Measurements from ENCODE around the gene FOXRED2. TPM values are rescaled to one million over a fixed set of nuclear protein-coding genes. Genes with fewer than 3 reads are reported as not detected.

Gene FOXRED2
- total RNA-seq, 1 experiment from 2014 or later: 19.9 TPM

- Histone ChIP-seq H3K79me2 (ENCODE audit: insufficient read depth, low read length) (no peaks in the 10 kb centered on the region), H3K36me3 (ENCODE audit: control insufficient read depth in 1 of 2, insufficient read depth in 2 of 2, low read length in 2 of 2) (no peaks in the 10 kb centered on the region), H3K27me3 (ENCODE audit: insufficient read depth, low read length) (no peaks in the 10 kb centered on the region), H3K27ac (ENCODE audit: low read depth, low read length) (no peak overlapping the region), H2AFZ (ENCODE audit: low read depth, low read length, poor library complexity, severe bottlenecking) (no peak overlapping the region), H3K9ac (ENCODE audit: low read length) (no peak overlapping the region), H3K4me1 (ENCODE audit: control insufficient read depth in 1 of 2, insufficient read depth in 2 of 2, low read length in 2 of 2) (peaks cover 36 to 50% of the 10 kb centered on the region in 2 experiments), H3K9me3 (ENCODE audit: control insufficient read depth in 1 of 2, insufficient read depth in 1 of 2, low read depth in 1 of 2, low read length in 2 of 2) (no peaks in the 10 kb centered on the region), H4K20me1 (ENCODE audit: insufficient read depth) (no peaks in the 10 kb centered on the region), H3K4me2 (ENCODE audit: low read length) (no peak overlapping the region), H3K4me3 (replicated peaks in 1 of 2; ENCODE audit: low read depth in 1 of 2, low read length in 2 of 2) (no peak overlapping the region), H3K9me2 (ENCODE audit: insufficient read depth) (no peaks in the 10 kb centered on the region)
- RAD21 ChIA-PET (ENCODE audit: low non-redundant PET in 1 of 2, low total read pairs in 2 of 2, uncharacterized antibody in 2 of 2, unreplicated experiment in 2 of 2): no interaction called here
- DNase-seq (ENCODE audit: low read depth, low spot score) (no peak), ATAC-seq (no peak)
- BruUV-seq (replicated peaks): no TSS peak
- TF ChIP-seq SIN3A (IDR thresholded peaks at IDR 0.05; ENCODE audit: low read depth): no peak
- POLR2A ChIA-PET: no interaction called here
- intact Hi-C loops (cut with micrococcal nuclease): no loop called here
- CTCF ChIA-PET: no interaction called here
Observed at GRCh38 chr22:36460202-36460601, 46.6 kb downstream of the FOXRED2 start.

GRCh38 chr22:36457688-36458450, 49.0 kb downstream of the FOXRED2 start:
- TF ChIP-seq CEBPB (IDR thresholded peaks at IDR 0.05; ENCODE audit: low read depth) (no peak), ZBTB33 (IDR thresholded peaks at IDR 0.05; ENCODE audit: extremely low read depth, insufficient replicate concordance, low read length) (no peak), CTCF (IDR thresholded peaks at IDR 0.05 in 2 of 3, conservative IDR thresholded peaks at IDR 0.05 in 1 of 3; ENCODE audit: borderline replicate concordance in 1 of 3, insufficient read depth in 1 of 3, low read depth in 2 of 3, low read length in 2 of 3) (no peak), ZNF274 (IDR thresholded peaks at IDR 0.05; ENCODE audit: low read depth, low read length) (no peak), TCF7L2 (IDR thresholded peaks at IDR 0.05; ENCODE audit: borderline replicate concordance, extremely low read depth, insufficient read depth, insufficient read length) (no peak), FOSL1 (IDR thresholded peaks at IDR 0.05; ENCODE audit: low read depth) (no peak), SIN3A (IDR thresholded peaks at IDR 0.05; ENCODE audit: low read depth) (no peak), REST (IDR thresholded peaks at IDR 0.05; ENCODE audit: low read depth) (no peak)
- H3K4me3 ChIP-seq (replicated peaks in 1 of 2; ENCODE audit: low read depth in 1 of 2, low read length in 2 of 2): no peak overlapping the region
- no peaks in the 10 kb centered on the region for H3K36me3 ChIP-seq (ENCODE audit: control insufficient read depth in 1 of 2, insufficient read depth in 2 of 2, low read length in 2 of 2)
- ChIA-PET CTCF (no interaction called here), POLR2A (interaction anchor here (0.5 to 1.3 kb wide), 3 partner anchors 24 to 105 kb away, joined by 3 to 4 read pairs (median 3); partner anchors contain the start of gene MYH9), RAD21 (ENCODE audit: low non-redundant PET in 1 of 2, low total read pairs in 2 of 2, uncharacterized antibody in 2 of 2, unreplicated experiment in 2 of 2) (no interaction called here)
- no peaks in the 10 kb centered on the region for H3K27me3 ChIP-seq (ENCODE audit: insufficient read depth, low read length)
- H3K4me1 ChIP-seq (ENCODE audit: control insufficient read depth in 1 of 2, insufficient read depth in 2 of 2, low read length in 2 of 2): peaks cover 28 to 49% of the 10 kb centered on the region in 2 experiments
- DNase-seq (ENCODE audit: low read depth, low spot score) (no peak), ATAC-seq (no peak)
- H3K9me2 ChIP-seq (ENCODE audit: insufficient read depth): no peaks in the 10 kb centered on the region
- BruUV-seq (replicated peaks): no TSS peak
- no peak overlapping the region for H2AFZ ChIP-seq (ENCODE audit: low read depth, low read length, poor library complexity, severe bottlenecking)
- no peaks in the 10 kb centered on the region for H3K9me3 ChIP-seq (ENCODE audit: control insufficient read depth in 1 of 2, insufficient read depth in 1 of 2, low read depth in 1 of 2, low read length in 2 of 2)
- H3K4me2 ChIP-seq (ENCODE audit: low read length): no peak overlapping the region
- no peak overlapping the region for H3K9ac ChIP-seq (ENCODE audit: low read length)
- H3K27ac ChIP-seq (ENCODE audit: low read depth, low read length): no peak overlapping the region
- no peaks in the 10 kb centered on the region for H4K20me1 ChIP-seq (ENCODE audit: insufficient read depth)
- intact Hi-C loops (cut with micrococcal nuclease): no loop called here
- H3K79me2 ChIP-seq (ENCODE audit: insufficient read depth, low read length): no peaks in the 10 kb centered on the region
